AG09309 (cell line): Measurements from ENCODE around the gene PTPRT.

ENCODE experiments used
- DNase-seq: peaks from one replicate; pipeline ENCODE4 v3.0.0-alpha.2; 2010; ENCODE audit warnings: low read depth
- H3K4me3 ChIP-seq: 2 replicates; pipeline ENCODE4 v1.5.1; 2011; ENCODE audit warnings: mild to moderate bottlenecking, low read depth, low read length, moderate library complexity; ENCODE audit not compliant: control insufficient read depth
- CTCF ChIP-seq: IDR thresholded peaks from 2 replicates; pipeline ENCODE4 v1.5.1; 2011; ENCODE audit warnings: mild to moderate bottlenecking, low read depth, low read length, inconsistent platforms; ENCODE audit not compliant: insufficient read depth, control insufficient read depth; ENCODE audit errors: missing control alignments

Gene PTPRT

GRCh38 chr20:42192321-42192720, 997.4 kb downstream of the PTPRT start:
- H3K4me3 ChIP-seq = no peak overlapping the region
- TF ChIP-seq CTCF = no peak
- DNase-seq = no peak

GRCh38 chr20:42191140-42191860, 998.4 kb downstream of the PTPRT start:
- no peak for DNase-seq
- H3K4me3 ChIP-seq = no peak overlapping the region
- no peak for TF ChIP-seq CTCF

- no peak for TF ChIP-seq CTCF
Measured at GRCh38 chr20:42190084-42190483, 999.6 kb downstream of the PTPRT start.

GRCh38 chr20:42186337-42186736, 1003.4 kb downstream of the PTPRT start:
- H3K4me3 ChIP-seq = no peak overlapping the region
- TF ChIP-seq CTCF = no peak
- no peak for DNase-seq

More at GRCh38 chr20:42190084-42190483, 999.6 kb downstream of the PTPRT start:
- H3K4me3 ChIP-seq = no peak overlapping the region
- no peak for DNase-seq

- H3K4me3 ChIP-seq = no peak overlapping the region
- TF ChIP-seq CTCF = no peak
- DNase-seq = no peak
Measured at GRCh38 chr20:42183147-42183546, 1006.6 kb downstream of the PTPRT start.

GRCh38 chr20:42181064-42181463, 1008.6 kb downstream of the PTPRT start:
- H3K4me3 ChIP-seq = no peak overlapping the region
- no peak for DNase-seq
- no peak for TF ChIP-seq CTCF
